Activated CD4-positive, alpha-beta T cell treated with anti-CD3 and anti-CD28 coated beads, Interleukin-2, amount 10 ng/mL, durations not matched to agents 7 days and 5 days (primary cell): ENCODE data around the gene IL36RN. TPM values are rescaled to one million over a fixed set of nuclear protein-coding genes. Genes with fewer than 3 reads are reported as not detected.

Source experiments
- total RNA-seq, 2 experiments: library from RNA; stranded (reverse); gene quantifications; one replicate each; pipeline ENCODE4 v1.2.3, GENCODE V29; 2021

The IL36RN gene
- total RNA-seq, 2 experiments from 2014 or later = not detected

Other genes with a start within 250 kb of the IL36RN start
- not detected for gene IL1B, start 222.4 kb upstream of the IL36RN start, total RNA-seq
- gene IL37, start 148.0 kb upstream of the IL36RN start, total RNA-seq = not detected
- gene IL36G, start 81.2 kb upstream of the IL36RN start, total RNA-seq = not detected
- not detected for gene IL36A, start 53.7 kb upstream of the IL36RN start, total RNA-seq
- not detected for gene IL36B, start 6.3 kb upstream of the IL36RN start, total RNA-seq
- gene IL1F10, start 8.8 kb downstream of the IL36RN start, total RNA-seq = not detected
- gene IL1RN, start 68.4 kb downstream of the IL36RN start, total RNA-seq = under 1 TPM; 0.37 to 0.48 TPM
- 100 to 1,000 TPM; 329 to 335 TPM for gene PSD4, start 114.8 kb downstream of the IL36RN start, total RNA-seq
- gene PAX8, start 219.7 kb downstream of the IL36RN start, total RNA-seq = under 1 TPM; 0.69 to 0.74 TPM